HG03571 (cell line): ENCODE results near the gene CHCHD6.

ENCODE experiments used
- ATAC-seq: cut with Tn5 transposase; IDR thresholded peaks from one replicate; pipeline ENCODE4 v1.9.1; 2021; ENCODE audit not compliant: unreplicated experiment

CHCHD6 gene

GRCh38 chr3:127002195-127003174 is 298.4 kb downstream of the CHCHD6 start:
- no peak for ATAC-seq

- ATAC-seq = no peak
Observed at GRCh38 chr3:127003175-127003555, 299.1 kb downstream of the CHCHD6 start.

- no peak for ATAC-seq
Observed at GRCh38 chr3:127003601-127004280, 299.7 kb downstream of the CHCHD6 start.

- ATAC-seq = no peak
Observed at GRCh38 chr3:127004641-127005397, 300.8 kb downstream of the CHCHD6 start.

- ATAC-seq = no peak
Observed at GRCh38 chr3:127005864-127006500, 301.9 kb downstream of the CHCHD6 start.

- no peak for ATAC-seq
Observed at GRCh38 chr3:127006781-127007436, 302.9 kb downstream of the CHCHD6 start.

- ATAC-seq = no peak
Observed at GRCh38 chr3:127008236-127008635, 304.2 kb downstream of the CHCHD6 start.

GRCh38 chr3:127009531-127009930 is 305.5 kb downstream of the CHCHD6 start:
- ATAC-seq = no peak
